NB4 (cell line): ENCODE measurements around the gene CLK4.

Experiments used
- DNase-seq: peaks from one replicate; pipeline ENCODE4 v3.0.0; 2010; ENCODE audit warnings: low read depth
- H3K4me3 ChIP-seq: one replicate; pipeline ENCODE4 v1.5.1; 2011; ENCODE audit warnings: mild to moderate bottlenecking, low read depth, low read length, moderate library complexity
- MYC ChIP-seq: IDR thresholded peaks from 2 replicates; pipeline ENCODE4 v1.6.1; 2011; ENCODE audit warnings: low read depth, low read length
- POLR2A ChIP-seq: IDR thresholded peaks from 2 replicates; pipeline ENCODE4 v1.6.1; 2011; ENCODE audit warnings: mild to moderate bottlenecking; ENCODE audit not compliant: insufficient read length; ENCODE audit errors: extremely low read depth
- TF ChIP-seq, protein P1 (sequence below): IDR thresholded peaks from one replicate; pipeline ENCODE4 v1.5.1; 2012; ENCODE audit warnings: low read depth, low read length
- TF ChIP-seq, protein P2 (sequence below): IDR thresholded peaks from 2 replicates; pipeline ENCODE4 v1.6.1; 2011; ENCODE audit warnings: low read depth, low read length

The CLK4 gene

DNA sequence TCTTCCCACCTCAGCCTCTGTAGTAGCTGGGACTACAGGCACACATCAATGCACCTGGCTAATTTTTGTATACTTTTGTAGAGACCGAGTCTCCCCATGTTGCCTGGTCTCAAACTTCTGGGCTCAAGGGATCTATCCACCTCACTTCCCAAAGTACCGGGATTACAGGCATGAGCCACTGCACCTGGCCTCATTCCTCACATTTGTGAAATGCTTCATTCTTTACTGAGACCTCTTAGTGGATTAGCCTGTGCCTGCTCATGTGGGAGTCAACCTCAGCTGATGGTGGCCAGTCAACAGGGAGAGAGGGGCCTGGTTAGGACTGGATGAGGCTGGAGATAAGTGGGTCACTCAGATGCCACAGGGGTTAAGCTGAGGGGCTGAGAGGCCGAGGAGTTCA, 37.3 kb upstream of the CLK4 start:
- no peak for DNase-seq
- TF ChIP-seq, protein P1, sequence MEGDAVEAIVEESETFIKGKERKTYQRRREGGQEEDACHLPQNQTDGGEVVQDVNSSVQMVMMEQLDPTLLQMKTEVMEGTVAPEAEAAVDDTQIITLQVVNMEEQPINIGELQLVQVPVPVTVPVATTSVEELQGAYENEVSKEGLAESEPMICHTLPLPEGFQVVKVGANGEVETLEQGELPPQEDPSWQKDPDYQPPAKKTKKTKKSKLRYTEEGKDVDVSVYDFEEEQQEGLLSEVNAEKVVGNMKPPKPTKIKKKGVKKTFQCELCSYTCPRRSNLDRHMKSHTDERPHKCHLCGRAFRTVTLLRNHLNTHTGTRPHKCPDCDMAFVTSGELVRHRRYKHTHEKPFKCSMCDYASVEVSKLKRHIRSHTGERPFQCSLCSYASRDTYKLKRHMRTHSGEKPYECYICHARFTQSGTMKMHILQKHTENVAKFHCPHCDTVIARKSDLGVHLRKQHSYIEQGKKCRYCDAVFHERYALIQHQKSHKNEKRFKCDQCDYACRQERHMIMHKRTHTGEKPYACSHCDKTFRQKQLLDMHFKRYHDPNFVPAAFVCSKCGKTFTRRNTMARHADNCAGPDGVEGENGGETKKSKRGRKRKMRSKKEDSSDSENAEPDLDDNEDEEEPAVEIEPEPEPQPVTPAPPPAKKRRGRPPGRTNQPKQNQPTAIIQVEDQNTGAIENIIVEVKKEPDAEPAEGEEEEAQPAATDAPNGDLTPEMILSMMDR, result no peak
- TF ChIP-seq POLR2A (no peak), MYC (no peak)
- TF ChIP-seq, protein P2, sequence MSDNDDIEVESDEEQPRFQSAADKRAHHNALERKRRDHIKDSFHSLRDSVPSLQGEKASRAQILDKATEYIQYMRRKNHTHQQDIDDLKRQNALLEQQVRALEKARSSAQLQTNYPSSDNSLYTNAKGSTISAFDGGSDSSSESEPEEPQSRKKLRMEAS, result no peak

DNA sequence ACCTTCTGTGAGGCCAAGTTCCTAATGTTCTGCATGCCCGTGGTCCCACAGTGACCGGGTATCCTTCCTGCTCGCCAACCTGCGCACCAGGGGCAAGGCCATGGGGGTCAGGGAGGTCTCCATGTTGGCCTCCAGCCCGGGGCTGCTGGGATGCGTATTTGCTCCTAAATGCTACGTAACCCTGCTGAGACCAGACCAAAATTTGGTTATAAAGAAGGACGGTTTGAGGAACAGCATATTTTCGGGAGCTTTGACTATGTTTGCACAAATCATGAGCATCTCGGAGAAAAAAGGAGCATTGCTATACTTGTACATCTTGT, 35.7 kb upstream of the CLK4 start:
- TF ChIP-seq, protein P1, result no peak
- TF ChIP-seq POLR2A (no peak), MYC (no peak)
- TF ChIP-seq, protein P2, result no peak
- DNase-seq, result no peak
- H3K4me3 ChIP-seq, result no peak overlapping the region

More for the DNA sequence above, 37.3 kb upstream of the CLK4 start:
- H3K4me3 ChIP-seq, result no peak overlapping the region

DNA sequence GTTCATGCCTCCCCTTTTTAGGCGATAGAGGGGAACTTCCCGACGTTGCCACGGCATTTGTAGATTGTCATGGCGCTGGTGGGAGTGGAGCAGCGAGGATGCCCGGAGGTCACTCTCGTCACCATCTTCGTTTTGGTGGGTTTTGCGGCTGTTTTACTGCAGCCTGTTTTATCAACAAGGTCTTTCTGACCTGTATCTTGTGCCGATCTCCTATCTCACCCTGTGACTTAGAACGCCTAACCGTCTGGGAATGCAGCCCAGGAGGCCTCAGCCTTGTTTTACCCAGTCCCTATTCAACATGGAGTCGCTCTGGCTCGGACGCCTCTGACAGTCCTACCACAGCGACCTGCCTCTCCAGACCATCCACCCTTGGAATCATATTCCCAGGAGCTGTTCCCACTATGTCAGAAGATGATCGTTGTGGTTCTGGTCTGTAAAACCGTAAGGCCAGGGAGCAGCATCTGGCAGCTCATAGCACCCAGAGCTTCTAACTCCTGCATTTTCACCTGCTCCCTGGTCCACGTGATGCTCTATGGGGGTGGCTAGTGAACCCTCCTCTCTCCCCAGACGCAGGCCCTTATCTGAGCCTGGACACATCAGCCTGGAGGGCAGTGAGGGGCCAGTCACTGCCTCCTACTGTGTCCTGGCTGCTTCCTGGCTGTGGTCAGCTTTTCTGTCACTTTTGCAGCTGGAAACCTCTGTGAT, 35.1 kb upstream of the CLK4 start:
- no peak for DNase-seq
- TF ChIP-seq, protein P2, result no peak
- TF ChIP-seq, protein P1, result no peak
- no peak for TF ChIP-seq MYC
- TF ChIP-seq POLR2A, result no peak
- H3K4me3 ChIP-seq, result no peak overlapping the region

DNA sequence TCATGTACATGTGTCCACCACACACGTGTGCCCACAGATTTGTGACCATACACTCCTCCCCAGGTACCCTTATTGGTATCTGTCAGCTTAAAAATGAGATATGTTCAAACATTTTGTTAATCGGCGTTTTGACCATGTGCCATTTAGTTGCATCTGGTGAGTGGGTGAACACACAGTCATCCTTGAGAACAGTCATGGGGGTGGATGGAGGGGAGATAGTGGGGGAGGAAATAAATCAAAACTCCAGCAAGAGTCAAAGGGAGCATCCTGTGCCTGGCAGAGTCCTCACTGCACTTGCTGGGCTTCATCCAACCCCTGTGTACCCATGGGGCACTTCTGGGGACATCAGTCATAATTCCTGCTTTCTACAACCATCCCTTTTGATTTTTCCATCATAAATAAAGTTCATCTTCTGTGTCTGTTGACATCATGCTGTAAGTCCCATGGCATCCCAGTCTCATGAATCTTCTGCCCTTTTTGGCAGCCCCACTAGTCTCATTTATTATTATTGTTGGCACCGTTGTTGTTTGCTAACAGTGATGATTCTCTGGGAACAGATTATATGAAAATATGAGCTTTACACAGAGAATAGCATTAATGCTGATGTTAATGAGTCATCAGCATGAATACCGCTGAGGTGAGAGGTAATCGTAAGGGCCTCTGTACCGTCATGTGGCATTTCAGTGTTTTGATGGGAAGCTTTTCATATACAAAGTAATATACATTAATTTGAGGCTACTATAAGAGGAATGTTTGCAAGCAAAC, 24.4 kb upstream of the CLK4 start:
- TF ChIP-seq POLR2A (no peak), MYC (no peak)
- TF ChIP-seq, protein P2, result no peak
- TF ChIP-seq, protein P1, result no peak
- no peak overlapping the region for H3K4me3 ChIP-seq
- DNase-seq, result no peak

GRCh38 chr5:178650214-178650613, 23.4 kb upstream of the CLK4 start:
- no peak overlapping the region for H3K4me3 ChIP-seq
- DNase-seq, result no peak
- TF ChIP-seq, protein P1, result no peak
- TF ChIP-seq, protein P2, result no peak
- no peak for TF ChIP-seq MYC
- TF ChIP-seq POLR2A, result no peak
